Mesodermal cell (in vitro differentiated cells): ENCODE measurements around the gene GRAMD1B.
A peak's percentile ranks its signal among the peaks of the same experiment; 100 is the strongest.
"Not testable (repeated sequence)": the region's sequence is repeated elsewhere in the genome, so short reads cannot be mapped to it uniquely, and the experiment has no call there.

ENCODE experiments used
- H3K27ac ChIP-seq: 2 replicates; pipeline ENCODE4 v1.7.0; 2013; ENCODE audit warnings: mild to moderate bottlenecking, low read depth, low read length, moderate library complexity; ENCODE audit not compliant: severe bottlenecking
- H3K36me3 ChIP-seq: 2 replicates; pipeline ENCODE4 v1.7.1; 2013; ENCODE audit warnings: mild to moderate bottlenecking, low read length, moderate library complexity; ENCODE audit not compliant: control insufficient read depth, insufficient read depth
- H3K4me1 ChIP-seq: one replicate; pipeline ENCODE4 v1.7.1; 2013; ENCODE audit warnings: mild to moderate bottlenecking, low read length; ENCODE audit not compliant: insufficient read depth, control insufficient read depth, poor library complexity, severe bottlenecking
- H3K4me3 ChIP-seq: 2 replicates; pipeline ENCODE4 v1.7.0; 2013; ENCODE audit warnings: low read length, control low read depth, mild to moderate bottlenecking; ENCODE audit not compliant: insufficient read depth, poor library complexity, severe bottlenecking; ENCODE audit errors: extremely low read depth
- H3K9me3 ChIP-seq: 2 replicates; pipeline ENCODE4 v1.7.1; 2013; ENCODE audit warnings: mild to moderate bottlenecking, low read length, moderate library complexity; ENCODE audit not compliant: control insufficient read depth
- WGBS, 2 experiments: methylation state at CpG; one replicate each; pipeline ENCODE4 v1.1.5; 2013; ENCODE audit warnings: missing lambda C conversion rate in 2 of 2; ENCODE audit not compliant: insufficient coverage in 2 of 2; 5-methylcytosine and 5-hydroxymethylcytosine counted together

GRAMD1B gene

DNA sequence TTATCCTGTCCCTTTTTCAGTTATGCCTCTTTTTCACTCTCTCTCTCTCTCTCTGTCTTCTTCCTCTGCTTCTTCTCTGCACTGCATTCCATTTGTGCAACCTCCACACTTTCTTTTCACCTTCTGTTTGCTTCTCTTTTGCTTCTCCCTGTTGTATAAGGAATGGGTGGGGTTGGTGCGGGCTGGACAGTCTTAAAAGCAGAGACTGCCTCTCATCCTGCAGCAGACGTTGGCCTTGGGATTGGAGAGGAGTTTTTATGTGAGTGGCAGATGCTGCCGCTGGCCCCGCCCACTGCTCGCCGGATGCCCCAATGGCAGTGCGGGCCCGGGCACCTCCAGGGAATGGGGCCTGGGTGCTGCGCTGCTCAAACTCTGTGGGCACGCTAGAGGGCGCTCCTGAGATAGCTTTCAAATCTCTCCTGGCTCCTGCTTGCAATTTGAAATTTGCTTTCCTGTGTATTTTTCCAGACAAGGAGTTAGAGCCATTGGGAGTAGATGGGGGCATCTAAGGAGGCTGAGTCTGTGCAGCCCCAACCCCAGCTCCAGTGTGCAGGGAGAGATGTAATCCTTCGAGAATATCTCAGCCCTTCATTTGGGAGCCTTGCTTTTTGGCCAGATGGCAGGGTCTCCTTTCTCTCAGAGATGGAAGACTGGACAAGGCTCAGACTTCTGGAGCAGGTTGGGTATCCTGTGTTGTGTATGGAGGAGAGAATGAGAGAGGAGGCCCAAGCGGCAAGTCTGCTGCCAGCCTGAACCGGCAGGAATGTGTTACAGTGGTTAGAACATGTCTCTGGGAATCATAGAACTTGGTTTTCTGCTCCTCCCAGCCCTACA, 81.2 kb downstream of the GRAMD1B start:
- no peak overlapping the region for H3K4me3 ChIP-seq
- no peak overlapping the region for H3K27ac ChIP-seq
- H3K36me3 ChIP-seq, result no peaks in the 10 kb centered on the region
- H3K4me1 ChIP-seq, result peaks cover 22% of the 10 kb centered on the region
- no peaks in the 10 kb centered on the region for H3K9me3 ChIP-seq
- 13 to 18% methylated on average over 11 to 12 of the region's 14 CpGs for WGBS, 2 experiments

DNA sequence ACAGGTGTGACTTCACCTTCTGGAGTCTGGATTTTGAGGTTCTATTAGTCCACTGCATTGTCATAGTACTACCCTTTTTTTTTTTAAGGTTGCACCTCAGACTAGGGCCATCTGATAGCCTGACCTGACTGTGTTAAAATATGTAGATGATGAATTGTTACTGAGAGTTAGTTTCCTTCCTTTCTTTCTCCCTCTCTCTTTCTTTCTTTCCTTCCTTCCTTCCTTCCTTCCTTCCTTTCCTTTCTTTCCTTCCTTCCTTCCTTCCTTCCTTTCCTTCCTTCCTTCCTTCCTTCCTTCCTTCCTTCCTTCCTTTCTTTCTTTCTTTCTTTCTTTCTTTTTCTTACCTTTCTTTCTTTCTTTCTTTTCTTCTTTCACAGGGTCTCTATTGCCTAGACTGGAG, 83.2 kb downstream of the GRAMD1B start:
- not testable (repeated sequence) for H3K4me3 ChIP-seq, H3K9me3 ChIP-seq, H3K27ac ChIP-seq, H3K36me3 ChIP-seq
- peaks cover 22% of the 10 kb centered on the region for H3K4me1 ChIP-seq

- 95 to 100% methylated on average over 2 to 3 of the region's 4 CpGs for WGBS, 2 experiments
- Histone ChIP-seq H3K27ac (no peak overlapping the region), H3K9me3 (no peaks in the 10 kb centered on the region), H3K4me3 (no peak overlapping the region), H3K4me1 (peaks cover 12% of the 10 kb centered on the region), H3K36me3 (no peaks in the 10 kb centered on the region)
Observed at GRCh38 chr11:123516238-123516637, 86.2 kb downstream of the GRAMD1B start.

GRCh38 chr11:123517559-123518364, 87.7 kb downstream of the GRAMD1B start:
- Histone ChIP-seq H3K36me3 (no peaks in the 10 kb centered on the region), H3K4me1 (peaks cover 12% of the 10 kb centered on the region), H3K27ac (no peak overlapping the region), H3K9me3 (no peaks in the 10 kb centered on the region), H3K4me3 (no peak overlapping the region)
- WGBS, 2 experiments, result 91 to 92% methylated on average over 9 to 13 of the region's 17 CpGs

GRCh38 chr11:123518496-123519054, 88.5 kb downstream of the GRAMD1B start:
- Histone ChIP-seq H3K4me3 (no peak overlapping the region), H3K36me3 (no peaks in the 10 kb centered on the region), H3K4me1 (peaks cover 12% of the 10 kb centered on the region), H3K27ac (no peak overlapping the region), H3K9me3 (no peaks in the 10 kb centered on the region)
- WGBS, 2 experiments, result 75 to 93% methylated on average over 4 to 7 of the region's 9 CpGs

GRCh38 chr11:123519055-123519796, 89.2 kb downstream of the GRAMD1B start:
- peak overlapping the region; percentile 32 for H3K27ac ChIP-seq
- 37 to 48% methylated on average over 7 to 8 of the region's 11 CpGs for WGBS, 2 experiments

GRCh38 chr11:123519797-123520193, 89.7 kb downstream of the GRAMD1B start:
- Histone ChIP-seq H3K4me3 (no peak overlapping the region), H3K4me1 (peaks cover 16% of the 10 kb centered on the region), H3K36me3 (no peaks in the 10 kb centered on the region), H3K27ac (peak overlapping the region; percentile 32), H3K9me3 (no peaks in the 10 kb centered on the region)
- 86 to 93% methylated on average over 5 of the region's 7 CpGs for WGBS, 2 experiments

More at GRCh38 chr11:123519055-123519796, 89.2 kb downstream of the GRAMD1B start:
- H3K4me1 ChIP-seq, result peaks cover 14% of the 10 kb centered on the region
- no peaks in the 10 kb centered on the region for H3K36me3 ChIP-seq
- H3K9me3 ChIP-seq, result no peaks in the 10 kb centered on the region
- H3K4me3 ChIP-seq, result no peak overlapping the region

DNA sequence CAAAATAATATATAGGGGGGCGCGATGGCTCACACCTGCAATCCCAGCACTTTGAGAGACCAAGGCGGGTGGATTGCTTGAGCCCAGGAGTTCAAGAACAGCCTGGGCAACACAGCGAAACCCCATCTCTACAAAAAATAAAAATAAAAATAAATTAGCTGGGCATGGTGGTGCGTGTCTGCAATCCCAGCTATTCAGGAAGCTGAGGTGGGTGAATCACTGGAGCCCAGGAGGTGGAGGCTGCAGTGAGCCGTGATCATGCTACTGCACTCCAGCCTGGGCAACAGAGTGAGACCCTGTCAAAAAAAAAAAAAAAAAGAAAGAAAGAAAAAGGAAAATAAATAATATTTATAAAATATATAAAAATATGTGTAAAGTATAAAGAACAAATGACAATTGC, 90.4 kb downstream of the GRAMD1B start:
- not testable (repeated sequence) for H3K27ac ChIP-seq, H3K36me3 ChIP-seq, H3K9me3 ChIP-seq, H3K4me3 ChIP-seq
- 100% methylated on average over 1 of the region's 6 CpGs for WGBS, 2 experiments
- peaks cover 23% of the 10 kb centered on the region for H3K4me1 ChIP-seq

GRCh38 chr11:123521001-123521400, 90.9 kb downstream of the GRAMD1B start:
- H3K4me1 ChIP-seq, result peaks cover 23% of the 10 kb centered on the region
- no CpG with 5 or more reads among the region's 3 CpGs for WGBS, 2 experiments
- H3K4me3 ChIP-seq, result no peak overlapping the region
- no peaks in the 10 kb centered on the region for H3K36me3 ChIP-seq
- no peak overlapping the region for H3K27ac ChIP-seq
- no peaks in the 10 kb centered on the region for H3K9me3 ChIP-seq

DNA sequence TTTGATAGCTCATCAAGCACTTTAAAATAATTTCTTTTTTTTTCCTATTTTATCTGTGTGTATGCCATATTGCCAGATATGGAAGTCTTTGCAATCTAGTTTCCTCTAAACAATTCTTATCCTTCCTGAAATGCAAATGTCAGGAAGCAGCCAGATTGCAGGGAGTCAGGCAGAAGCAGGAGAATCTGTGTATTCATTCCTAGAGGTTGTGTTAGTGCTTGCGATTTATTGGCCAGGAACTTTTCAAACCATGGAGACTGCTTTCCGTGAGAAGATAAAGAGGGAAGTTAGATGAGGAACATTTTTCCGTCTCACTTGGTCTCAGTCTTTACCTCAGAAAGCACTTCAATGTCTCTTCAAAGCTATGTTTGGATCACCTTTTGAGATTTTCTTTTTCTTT, 91.9 kb downstream of the GRAMD1B start:
- no peak overlapping the region for H3K27ac ChIP-seq
- H3K9me3 ChIP-seq, result no peaks in the 10 kb centered on the region
- no peaks in the 10 kb centered on the region for H3K36me3 ChIP-seq
- H3K4me1 ChIP-seq, result peaks cover 23% of the 10 kb centered on the region
- no peak overlapping the region for H3K4me3 ChIP-seq
- WGBS, 2 experiments, result 86 to 94% methylated on average over 3 of the region's 3 CpGs
